ENCODE measurements around the gene EPDR1.

DNA sequence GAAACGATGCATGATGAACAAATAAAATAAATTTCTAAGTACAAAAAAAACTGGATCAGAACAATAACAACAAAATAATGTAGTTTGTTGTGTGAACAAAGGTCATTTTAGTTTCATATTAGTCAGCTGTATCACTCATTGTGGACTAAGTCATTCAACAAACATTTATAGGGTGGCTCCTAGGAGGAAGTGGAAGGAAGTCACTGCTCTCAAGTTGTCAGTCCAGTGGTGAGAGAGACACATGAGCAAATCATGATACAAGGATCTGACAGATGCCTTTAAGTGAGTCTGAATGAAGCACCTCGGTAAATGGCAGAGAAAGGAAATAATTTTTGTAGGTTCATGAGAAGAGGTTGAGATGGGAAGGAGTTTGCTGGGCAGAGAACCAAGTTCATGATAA lies 56.8 kb downstream of the EPDR1 start:
- TF ChIP-seq CTCF (IDR thresholded peaks at IDR 0.05) (no peak), POLR2A (IDR thresholded peaks at IDR 0.05) (no peak)
